Activated naive CD8-positive, alpha-beta T cell treated with anti-CD3 and anti-CD28 coated beads for 36 hours (primary cell): ENCODE data around the gene EMP3. TPM values are rescaled to one million over a fixed set of nuclear protein-coding genes. Genes with fewer than 3 reads are reported as not detected.

Source experiments
- DNase-seq: peaks from one replicate; pipeline ENCODE4 v3.0.0; 2021
- H3K27ac Mint-ChIP-seq: one replicate; pipeline ENCODE4 v1.8.0; 2022; ENCODE audit warnings: mild to moderate bottlenecking, moderate library complexity, mixed read lengths
- H3K27me3 Mint-ChIP-seq: one replicate; pipeline ENCODE4 v1.8.0; 2022; ENCODE audit warnings: mild to moderate bottlenecking, mixed read lengths
- H3K36me3 Mint-ChIP-seq: one replicate; pipeline ENCODE4 v1.8.0; 2021; ENCODE audit warnings: mild to moderate bottlenecking, mixed read lengths
- H3K4me1 Mint-ChIP-seq: one replicate; pipeline ENCODE4 v1.8.0; 2021; ENCODE audit warnings: mixed read lengths
- H3K4me3 Mint-ChIP-seq: one replicate; pipeline ENCODE4 v1.8.0; 2022; ENCODE audit warnings: mild to moderate bottlenecking, moderate library complexity, mixed read lengths
- H3K9me3 Mint-ChIP-seq: one replicate; pipeline ENCODE4 v1.8.0; 2022; ENCODE audit warnings: mixed read lengths
- total RNA-seq, 2 experiments: library from RNA; stranded (reverse); gene quantifications; one replicate each; pipeline ENCODE4 v1.2.3, GENCODE V29; 2021

EMP3 gene
- total RNA-seq, 2 experiments from 2014 or later, result 185 to 187 TPM

GRCh38 chr19:48351341-48351752 lies 26.0 kb downstream of the EMP3 start:
- no peaks in the 10 kb centered on the region for H3K9me3 Mint-ChIP-seq
- H3K4me3 Mint-ChIP-seq, result no peak overlapping the region
- DNase-seq, result peak; percentile 76
- no peaks in the 10 kb centered on the region for H3K27me3 Mint-ChIP-seq
- H3K27ac Mint-ChIP-seq, result no peak overlapping the region
- H3K36me3 Mint-ChIP-seq, result peaks cover 5% of the 10 kb centered on the region
- peaks cover 5% of the 10 kb centered on the region for H3K4me1 Mint-ChIP-seq

- DNase-seq, result no peak
- H3K4me1 Mint-ChIP-seq, result peaks cover 7% of the 10 kb centered on the region
- no peaks in the 10 kb centered on the region for H3K27me3 Mint-ChIP-seq
- no peak overlapping the region for H3K4me3 Mint-ChIP-seq
- H3K9me3 Mint-ChIP-seq, result no peaks in the 10 kb centered on the region
- peaks cover 3% of the 10 kb centered on the region for H3K36me3 Mint-ChIP-seq
- no peak overlapping the region for H3K27ac Mint-ChIP-seq
These were observed 28.3 kb downstream of the EMP3 start for GRCh38 chr19:48353677-48354076.

GRCh38 chr19:48354332-48354992 lies 29.1 kb downstream of the EMP3 start:
- Mint-ChIP-seq H3K27ac (no peak overlapping the region), H3K4me1 (peaks cover 7% of the 10 kb centered on the region), H3K4me3 (no peak overlapping the region), H3K9me3 (no peaks in the 10 kb centered on the region), H3K36me3 (peaks cover 3% of the 10 kb centered on the region), H3K27me3 (no peaks in the 10 kb centered on the region)
- no peak for DNase-seq

- no peak overlapping the region for H3K27ac Mint-ChIP-seq
- no peaks in the 10 kb centered on the region for H3K9me3 Mint-ChIP-seq
- H3K4me1 Mint-ChIP-seq, result peaks cover 7% of the 10 kb centered on the region
- H3K4me3 Mint-ChIP-seq, result no peak overlapping the region
- DNase-seq, result no peak
- H3K27me3 Mint-ChIP-seq, result no peaks in the 10 kb centered on the region
- peaks cover 5% of the 10 kb centered on the region for H3K36me3 Mint-ChIP-seq
These were observed 30.1 kb downstream of the EMP3 start for GRCh38 chr19:48355365-48355954.

GRCh38 chr19:48359123-48359522 lies 33.8 kb downstream of the EMP3 start:
- peaks cover 4% of the 10 kb centered on the region for H3K27me3 Mint-ChIP-seq

GRCh38 chr19:48361912-48362311 lies 36.6 kb downstream of the EMP3 start:
- peaks cover 4% of the 10 kb centered on the region for H3K27me3 Mint-ChIP-seq
- no peak for DNase-seq
- H3K36me3 Mint-ChIP-seq, result peaks cover 7% of the 10 kb centered on the region
- H3K4me1 Mint-ChIP-seq, result peaks cover 15% of the 10 kb centered on the region
- no peaks in the 10 kb centered on the region for H3K9me3 Mint-ChIP-seq
- H3K4me3 Mint-ChIP-seq, result no peak overlapping the region
- H3K27ac Mint-ChIP-seq, result no peak overlapping the region

More at GRCh38 chr19:48359123-48359522, 33.8 kb downstream of the EMP3 start:
- H3K27ac Mint-ChIP-seq, result no peak overlapping the region
- H3K9me3 Mint-ChIP-seq, result no peaks in the 10 kb centered on the region
- no peak for DNase-seq
- H3K4me1 Mint-ChIP-seq, result peaks cover 9% of the 10 kb centered on the region
- H3K36me3 Mint-ChIP-seq, result peaks cover 7% of the 10 kb centered on the region
- H3K4me3 Mint-ChIP-seq, result no peak overlapping the region

GRCh38 chr19:48362716-48363499 lies 37.6 kb downstream of the EMP3 start:
- Mint-ChIP-seq H3K9me3 (no peaks in the 10 kb centered on the region), H3K27me3 (peaks cover 4% of the 10 kb centered on the region), H3K27ac (peak overlapping the region; percentile 93), H3K4me1 (peaks cover 14% of the 10 kb centered on the region), H3K36me3 (peaks cover 7% of the 10 kb centered on the region), H3K4me3 (peak overlapping the region; percentile 86)
- DNase-seq, result peak; percentile 91

- H3K27ac Mint-ChIP-seq, result peak overlapping the region; percentile 93
- H3K27me3 Mint-ChIP-seq, result peaks cover 4% of the 10 kb centered on the region
- H3K9me3 Mint-ChIP-seq, result no peaks in the 10 kb centered on the region
- peak overlapping the region; percentile 86 for H3K4me3 Mint-ChIP-seq
- peaks cover 7% of the 10 kb centered on the region for H3K36me3 Mint-ChIP-seq
- H3K4me1 Mint-ChIP-seq, result peaks cover 14% of the 10 kb centered on the region
- DNase-seq, result no peak
These were observed 38.1 kb downstream of the EMP3 start for GRCh38 chr19:48363500-48363809.

- peak within 1 kb of the TSS; percentile 86 for H3K4me3 Mint-ChIP-seq
- DNase-seq, result peak; percentile 99
- no peaks in the 10 kb centered on the region for H3K9me3 Mint-ChIP-seq
- peaks cover 7% of the 10 kb centered on the region for H3K36me3 Mint-ChIP-seq
- H3K4me1 Mint-ChIP-seq, result peaks cover 14% of the 10 kb centered on the region
- peak within 1 kb of the TSS; percentile 93 for H3K27ac Mint-ChIP-seq
- peaks cover 4% of the 10 kb centered on the region for H3K27me3 Mint-ChIP-seq
These were observed 38.7 kb downstream of the EMP3 start, which contains the start of the genes SYNGR4 and TMEM143 for GRCh38 chr19:48363810-48364597. TSS of gene SYNGR4 (plus strand) at chr19:48364367. CDS start at chr19:48365843, 1,476 bp downstream. TSS of gene TMEM143 (minus strand) at chr19:48363940. CDS start at chr19:48363920, 20 bp downstream.

- Mint-ChIP-seq H3K4me3 (peak overlapping the region; percentile 74), H3K9me3 (no peaks in the 10 kb centered on the region), H3K27me3 (peaks cover 4% of the 10 kb centered on the region), H3K4me1 (peaks cover 14% of the 10 kb centered on the region), H3K27ac (peak overlapping the region; percentile 93), H3K36me3 (peaks cover 5% of the 10 kb centered on the region)
- DNase-seq, result no peak
These were observed 39.4 kb downstream of the EMP3 start for GRCh38 chr19:48364598-48365348.

GRCh38 chr19:48365602-48366001 lies 40.2 kb downstream of the EMP3 start:
- H3K36me3 Mint-ChIP-seq, result peaks cover 5% of the 10 kb centered on the region
- H3K27ac Mint-ChIP-seq, result no peak overlapping the region
- H3K27me3 Mint-ChIP-seq, result peaks cover 4% of the 10 kb centered on the region
- no peak overlapping the region for H3K4me3 Mint-ChIP-seq
- DNase-seq, result no peak
- H3K9me3 Mint-ChIP-seq, result no peaks in the 10 kb centered on the region
- peaks cover 14% of the 10 kb centered on the region for H3K4me1 Mint-ChIP-seq

- Mint-ChIP-seq H3K36me3 (peaks cover 2% of the 10 kb centered on the region), H3K4me3 (no peak overlapping the region), H3K27me3 (peaks cover 4% of the 10 kb centered on the region), H3K4me1 (peaks cover 10% of the 10 kb centered on the region), H3K9me3 (no peaks in the 10 kb centered on the region), H3K27ac (no peak overlapping the region)
- no peak for DNase-seq
These were observed 42.5 kb downstream of the EMP3 start for GRCh38 chr19:48367855-48368254.

- H3K27me3 Mint-ChIP-seq, result peaks cover under 1% of the 10 kb centered on the region
- DNase-seq, result no peak
- no peaks in the 10 kb centered on the region for H3K9me3 Mint-ChIP-seq
- H3K27ac Mint-ChIP-seq, result no peak overlapping the region
- peaks cover under 1% of the 10 kb centered on the region for H3K36me3 Mint-ChIP-seq
- peaks cover 6% of the 10 kb centered on the region for H3K4me1 Mint-ChIP-seq
- no peak overlapping the region for H3K4me3 Mint-ChIP-seq
These were observed 43.6 kb downstream of the EMP3 start for GRCh38 chr19:48368936-48369335.

- Mint-ChIP-seq H3K27ac (no peak overlapping the region), H3K27me3 (no peaks in the 10 kb centered on the region)
These were observed 45.6 kb downstream of the EMP3 start for GRCh38 chr19:48370955-48371354.

More at GRCh38 chr19:48370955-48371354, 45.6 kb downstream of the EMP3 start:
- Mint-ChIP-seq H3K4me3 (no peak overlapping the region), H3K9me3 (no peaks in the 10 kb centered on the region), H3K4me1 (no peaks in the 10 kb centered on the region), H3K36me3 (no peaks in the 10 kb centered on the region)
- no peak for DNase-seq
